RPMI7951 (cell line): Measurements from ENCODE around the gene RABL3. TPM values are rescaled to one million over a fixed set of nuclear protein-coding genes. Genes with fewer than 3 reads are reported as not detected.
"Not testable (repeated sequence)": the region's sequence is repeated elsewhere in the genome, so short reads cannot be mapped to it uniquely, and the experiment has no call there.

Source experiments
- DNase-seq: peaks from one replicate; pipeline ENCODE4 v3.0.0-alpha.2; 2012; ENCODE audit warnings: low read depth
- total RNA-seq: library from RNA; depleted of rRNA; stranded (reverse); fragments of >200 nt; shearing (Covaris generic); gene quantifications from 2 replicates; pipeline ENCODE4 v1.2.3, GENCODE V29; 2014

Gene RABL3
- total RNA-seq, 1 experiment from 2014 or later, result 32.0 TPM

DNA sequence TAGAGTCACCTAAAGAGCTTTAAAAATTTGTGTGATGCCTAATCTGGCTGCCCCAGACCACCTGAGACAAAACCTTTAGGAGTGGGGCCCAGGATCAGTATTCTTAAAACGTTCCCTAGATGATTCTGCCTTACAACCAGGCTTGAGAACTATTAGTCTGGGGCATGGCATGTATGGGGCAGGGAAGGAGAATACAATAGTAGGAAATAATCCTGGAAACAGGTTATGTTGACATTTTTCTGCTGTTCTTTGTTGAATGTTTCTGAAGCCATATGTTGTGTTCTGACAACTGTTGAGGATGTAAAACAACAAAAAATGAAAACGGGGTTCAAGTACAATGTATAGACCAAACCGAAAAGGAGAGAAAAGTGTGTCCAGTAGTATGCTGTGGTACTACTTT, 3.1 kb upstream of the RABL3 start:
- no peak for DNase-seq

DNA sequence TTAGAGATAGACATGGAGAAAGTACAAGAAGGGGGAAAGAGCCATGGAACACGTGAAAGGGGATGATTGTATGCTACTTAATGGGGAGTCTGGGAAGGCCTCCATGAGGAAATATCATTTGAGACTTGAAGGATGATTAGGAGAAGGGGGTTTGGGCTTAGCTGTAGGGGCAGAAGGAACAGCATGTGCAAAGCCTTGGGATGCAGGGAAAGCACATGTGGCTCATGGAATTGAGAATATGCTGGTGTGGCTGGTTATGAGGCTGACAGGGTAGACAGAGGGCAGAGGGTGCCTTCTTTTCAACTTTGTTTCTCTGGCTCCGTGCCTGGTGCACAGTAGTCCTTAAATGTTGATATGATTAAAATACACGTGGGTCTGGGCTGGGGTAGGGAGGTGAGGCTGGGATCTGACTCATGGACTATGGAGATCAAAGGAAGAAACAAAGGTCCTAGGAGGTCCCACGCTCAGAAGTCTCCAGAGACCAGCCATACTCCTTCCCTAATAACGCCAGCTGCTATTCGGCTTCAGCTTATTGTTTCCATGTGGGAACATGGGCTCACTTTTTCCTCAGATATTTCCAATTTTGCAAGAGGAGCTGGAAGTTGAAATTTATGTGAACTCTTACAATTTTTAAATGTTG, 1.4 kb upstream of the RABL3 start:
- DNase-seq, result peak; percentile 22

DNA sequence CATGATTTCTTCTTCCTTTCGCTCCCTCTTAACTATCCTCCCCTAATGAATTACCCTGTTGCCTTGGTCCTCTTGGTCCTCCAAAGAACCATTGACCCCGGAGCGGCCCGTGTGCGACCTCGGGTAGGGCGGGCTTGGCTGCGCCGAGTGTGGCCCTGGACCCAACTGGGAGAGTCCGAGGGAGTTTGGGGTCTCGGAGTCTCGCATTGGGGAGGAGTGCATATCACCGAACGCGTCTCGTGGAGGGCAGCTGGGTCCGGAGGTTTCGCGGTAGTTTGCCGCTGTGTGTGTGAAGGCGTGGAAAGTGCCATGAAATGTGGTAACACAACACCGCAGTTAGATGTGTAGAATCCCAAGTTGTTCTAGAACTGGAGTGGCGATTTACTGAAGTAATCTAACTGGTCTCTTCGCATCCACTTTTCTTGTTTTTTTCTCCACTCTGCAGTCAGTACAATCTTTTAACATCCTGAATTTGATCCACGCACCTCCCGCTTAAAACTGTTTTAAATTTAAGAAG, 591 bp upstream of the RABL3 start:
- peak; percentile 35 for DNase-seq

DNA sequence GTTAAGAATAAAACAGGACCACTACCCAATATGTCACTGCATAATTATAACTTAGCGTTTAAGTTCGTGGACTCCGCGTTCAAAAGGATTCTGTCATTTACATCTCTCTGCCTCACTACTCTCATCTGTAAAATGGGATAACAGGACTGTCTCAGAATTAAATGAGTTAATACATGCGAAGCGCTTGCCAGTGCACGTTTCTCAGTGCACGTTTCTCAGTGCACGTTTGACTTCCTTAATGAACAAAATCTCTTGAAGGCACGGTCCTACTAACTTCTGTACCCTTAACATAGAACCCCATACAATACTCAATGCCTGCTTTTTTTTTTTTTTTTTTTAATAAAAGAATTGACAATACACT, 499 bp downstream of the RABL3 start:
- DNase-seq, result peak; percentile 62

DNA sequence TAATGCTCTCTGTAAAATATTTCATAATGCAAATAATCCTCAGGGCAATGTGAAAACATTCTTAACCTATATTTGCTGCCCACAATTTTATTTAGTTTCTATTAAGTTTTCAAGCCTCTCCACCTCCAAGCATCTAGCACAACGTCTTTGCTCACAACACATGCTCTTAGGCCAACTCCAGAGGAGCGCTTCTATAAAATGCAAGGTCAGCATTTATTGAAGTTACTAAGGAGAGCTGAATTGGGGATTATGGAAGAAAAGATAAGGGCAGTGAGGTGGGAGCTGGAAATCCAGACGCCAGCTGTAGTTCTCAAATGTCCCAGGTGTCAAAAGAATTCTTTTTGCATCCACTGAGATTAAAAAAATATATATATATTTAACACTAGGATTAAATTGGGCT, 996 bp downstream of the RABL3 start:
- DNase-seq, result no peak

DNA sequence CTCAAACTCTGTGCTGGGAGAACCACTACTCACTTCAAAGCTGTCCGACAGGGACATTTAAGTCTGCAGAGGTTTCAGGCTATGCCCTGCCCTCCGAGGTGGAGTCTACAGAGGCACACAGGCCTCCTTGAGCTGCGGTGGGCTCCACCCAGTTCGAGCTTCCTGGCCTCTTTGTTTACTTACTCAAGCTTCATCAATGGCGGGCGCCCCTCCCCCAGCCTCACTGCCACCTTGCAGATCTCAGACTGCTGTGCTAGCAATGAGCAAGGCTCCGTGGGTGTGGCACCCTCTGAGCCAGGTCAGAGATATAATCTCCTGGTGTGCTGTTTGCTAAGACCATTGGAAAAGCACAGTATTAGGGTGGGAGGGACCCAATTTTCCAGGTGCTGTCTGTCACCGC, 4.3 kb downstream of the RABL3 start:
- not testable (repeated sequence) for DNase-seq

DNA sequence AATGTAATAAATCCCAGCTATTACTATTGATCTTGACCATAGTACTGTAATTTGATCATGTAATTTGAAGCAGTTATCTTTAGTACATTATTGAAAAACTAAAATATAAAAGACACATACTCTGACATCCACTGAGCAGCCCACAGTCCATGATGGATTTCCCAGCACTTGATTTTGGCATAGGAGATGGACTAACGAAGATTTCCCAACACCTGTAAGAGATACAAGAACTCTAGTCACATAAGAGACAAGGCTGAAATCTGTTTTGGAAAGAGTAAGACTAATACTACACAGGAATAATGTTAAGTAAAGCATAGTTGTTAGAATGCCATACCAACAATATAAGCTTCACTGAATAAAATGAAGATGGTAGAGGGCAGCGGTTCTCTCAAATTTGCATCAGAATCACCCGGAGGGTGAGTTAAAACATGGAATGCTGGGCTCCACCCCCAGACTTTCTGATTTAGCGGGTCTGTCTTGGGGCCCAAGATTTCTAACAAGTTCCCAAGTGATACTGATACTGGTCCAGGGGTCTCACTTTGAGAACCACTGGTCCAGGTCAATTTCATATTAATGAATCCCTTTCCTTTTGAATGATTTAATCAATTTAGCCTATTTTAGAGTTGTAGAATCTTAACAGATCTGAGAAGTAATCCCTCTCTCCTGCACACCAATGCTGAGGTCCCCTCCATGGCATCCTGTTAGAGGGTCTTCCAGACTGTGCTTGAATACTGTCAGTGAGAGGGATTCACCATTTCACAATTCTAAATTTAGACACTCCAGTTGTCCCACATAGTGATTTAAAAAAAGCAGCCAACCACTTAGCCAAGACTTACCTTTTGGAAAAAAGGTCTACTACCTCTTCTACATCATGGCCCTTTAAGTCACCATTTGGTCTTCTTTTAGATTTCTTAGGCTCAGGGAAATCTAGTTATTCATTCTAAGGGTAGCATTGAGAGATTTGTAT, 11.5 kb downstream of the RABL3 start:
- DNase-seq, result no peak

DNA sequence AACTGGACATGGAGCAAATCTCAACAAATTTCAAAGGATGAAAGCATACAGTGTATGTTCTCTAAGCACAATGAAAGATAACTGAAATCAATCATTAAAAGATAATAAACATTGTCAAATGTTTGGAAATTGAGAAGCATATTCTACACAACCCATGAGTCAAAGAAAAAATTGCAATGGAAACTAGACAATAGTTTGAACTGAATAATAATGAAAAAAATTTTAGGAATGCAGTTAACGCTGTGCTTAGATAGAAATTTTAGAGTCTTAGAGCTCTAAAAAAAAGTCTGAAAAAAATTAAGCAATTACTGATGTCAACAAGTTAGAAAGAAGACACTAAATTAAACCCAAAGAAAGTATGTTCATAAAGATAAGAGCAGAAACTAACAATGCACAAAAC, 15.5 kb downstream of the RABL3 start:
- DNase-seq, result no peak

DNA sequence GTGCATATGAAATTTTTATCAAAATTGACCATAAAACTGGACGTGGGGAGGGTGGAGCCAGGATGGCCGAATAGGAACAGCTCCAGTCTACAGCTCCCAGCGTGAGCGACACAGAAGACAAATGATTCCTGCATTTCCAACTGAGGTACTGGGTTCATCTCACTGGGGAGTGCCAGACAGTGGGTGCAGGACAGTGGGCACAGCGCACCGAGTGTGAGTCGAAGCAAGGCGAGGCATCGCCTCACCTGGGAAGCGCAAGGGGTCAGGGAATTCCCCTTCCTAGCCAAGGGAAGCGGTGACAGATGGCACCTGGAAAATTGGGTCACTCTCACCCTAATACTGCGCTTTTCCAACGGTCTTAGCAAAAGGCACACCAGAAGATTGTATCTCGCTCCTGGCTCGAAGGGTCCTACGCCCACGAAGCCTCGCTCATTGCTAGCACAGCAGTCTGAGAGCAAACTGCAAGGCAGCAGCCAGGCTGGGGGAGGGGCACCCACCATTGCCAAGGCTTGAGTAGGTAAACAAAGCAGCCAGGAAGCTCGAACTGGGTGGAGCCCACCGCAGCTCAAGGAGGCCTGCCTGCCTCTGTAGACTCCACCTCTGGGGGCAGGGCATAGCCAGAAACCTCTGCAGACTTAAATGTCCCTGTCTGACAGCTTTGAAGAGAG, 23.0 kb downstream of the RABL3 start:
- not testable (repeated sequence) for DNase-seq

DNA sequence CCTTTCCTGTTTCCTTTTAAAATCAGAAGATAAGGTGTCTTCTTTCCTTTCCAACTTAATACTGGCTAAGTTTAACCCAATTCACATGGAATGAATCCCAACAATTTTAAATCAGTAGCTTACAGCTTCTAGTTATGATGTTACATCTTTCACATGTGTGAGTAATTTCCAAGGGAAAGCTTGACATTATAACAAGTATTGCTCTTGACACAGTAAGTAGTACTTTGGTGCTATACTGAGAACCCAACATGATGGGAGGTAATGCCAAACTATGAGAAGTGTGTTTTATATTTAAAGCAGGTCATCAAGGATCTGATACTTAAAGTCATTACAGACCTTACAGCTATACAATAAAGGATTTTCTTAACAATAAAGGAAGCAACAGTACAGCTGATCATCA, 29.1 kb downstream of the RABL3 start:
- DNase-seq, result no peak

DNA sequence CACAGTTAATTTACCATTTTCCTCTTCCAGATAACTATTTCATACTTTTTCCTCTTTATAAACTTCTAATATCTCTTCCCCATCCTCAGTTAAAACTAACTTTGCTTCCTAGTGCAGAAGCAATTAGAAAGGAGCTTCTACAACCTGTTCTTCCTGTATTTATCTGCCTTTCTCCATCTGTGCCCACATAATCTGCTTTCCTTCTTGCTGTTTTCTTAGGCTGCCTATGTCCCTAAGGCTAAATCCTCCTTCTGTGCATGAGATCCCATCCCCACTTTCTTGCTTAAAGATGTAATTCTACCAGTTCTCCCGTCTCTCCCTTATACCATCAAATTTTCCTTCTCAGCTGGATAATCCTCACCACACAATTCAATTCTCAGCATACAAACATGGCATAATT, 31.9 kb downstream of the RABL3 start:
- no peak for DNase-seq

DNA sequence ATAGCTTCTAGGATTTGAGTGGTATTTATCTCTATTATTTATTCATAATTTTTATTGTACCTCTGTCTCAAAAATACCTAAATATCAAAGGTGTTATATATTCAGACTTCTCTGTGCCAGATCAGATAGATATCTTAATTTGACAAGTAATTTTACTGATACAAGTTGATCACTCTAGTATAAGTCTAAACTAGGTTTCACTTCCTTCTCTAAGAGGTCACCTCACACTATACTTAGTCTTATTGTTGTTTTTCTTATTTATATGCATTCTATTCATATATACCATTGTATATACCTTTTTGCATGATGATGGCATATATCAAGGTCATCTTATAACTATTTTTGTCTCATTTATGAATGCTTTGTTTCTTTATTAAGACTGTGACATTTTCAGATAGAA, 33.9 kb downstream of the RABL3 start:
- no peak for DNase-seq

DNA sequence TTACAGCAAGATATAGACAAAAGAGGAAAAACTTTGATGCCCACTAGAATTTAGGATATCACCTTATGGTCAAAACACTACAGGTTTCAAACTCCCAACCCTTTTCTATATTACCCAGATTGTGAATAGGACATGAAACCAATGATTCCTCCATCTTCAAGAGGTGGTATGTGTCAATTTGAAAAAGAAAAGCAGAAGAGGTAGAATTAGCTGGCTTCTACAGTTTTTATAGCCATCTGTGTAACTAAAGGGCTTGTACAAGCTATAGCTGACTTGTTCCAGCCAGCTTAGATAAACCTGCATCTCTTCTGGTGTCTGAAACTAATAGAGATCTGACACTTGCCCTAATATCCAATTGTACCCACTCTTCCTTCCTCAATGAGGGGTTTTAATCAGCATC, 35.4 kb downstream of the RABL3 start:
- no peak for DNase-seq

DNA sequence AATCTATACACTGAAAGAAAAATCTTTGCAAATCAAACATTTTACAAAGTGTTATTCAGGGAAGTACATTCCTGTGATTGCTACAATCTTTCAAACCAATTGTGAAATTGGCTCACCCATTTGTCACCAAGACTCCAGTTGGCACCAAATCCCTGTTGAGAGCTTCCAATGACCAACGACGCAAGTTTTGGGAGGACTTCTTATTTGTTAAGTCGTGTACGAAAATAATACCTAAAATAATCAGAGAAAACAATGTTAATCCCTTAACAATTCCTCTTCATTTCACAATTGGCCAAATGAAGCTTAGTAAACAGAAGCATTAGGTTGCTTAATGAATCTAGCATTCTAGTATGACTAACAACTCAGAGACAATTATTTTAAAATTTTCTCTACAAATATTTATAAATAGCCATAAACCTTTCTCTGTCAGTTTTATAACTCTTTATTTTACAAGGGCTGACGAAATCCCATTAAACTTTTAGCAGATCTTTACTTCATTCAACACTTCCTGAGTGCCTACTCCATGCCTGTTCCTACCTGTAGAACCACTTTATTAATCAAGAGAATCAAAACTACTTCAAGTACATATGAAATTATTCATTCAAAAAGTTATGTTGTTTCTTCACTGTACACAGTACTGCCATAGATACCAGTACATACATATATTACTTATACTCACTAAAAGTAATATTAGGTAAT, 36.3 kb downstream of the RABL3 start:
- no peak for DNase-seq

DNA sequence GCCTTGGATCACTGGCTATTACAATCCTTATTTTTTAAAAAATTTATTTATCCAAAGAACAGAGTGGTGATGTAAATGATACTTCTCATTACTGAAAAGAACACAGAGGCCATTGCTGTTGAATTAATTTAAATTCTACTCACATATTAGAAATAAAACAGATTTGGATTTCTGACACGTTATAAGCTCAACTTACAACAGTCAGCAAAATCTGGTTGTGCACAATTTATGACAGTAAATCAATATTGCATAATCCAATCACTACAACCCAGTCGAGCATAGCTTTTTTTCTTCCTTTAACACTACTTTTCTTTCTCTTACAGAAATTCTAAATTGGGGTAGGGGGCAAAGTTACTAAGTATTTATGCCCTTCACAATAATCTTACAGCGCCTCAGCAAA, 43.0 kb downstream of the RABL3 start:
- no peak for DNase-seq

DNA sequence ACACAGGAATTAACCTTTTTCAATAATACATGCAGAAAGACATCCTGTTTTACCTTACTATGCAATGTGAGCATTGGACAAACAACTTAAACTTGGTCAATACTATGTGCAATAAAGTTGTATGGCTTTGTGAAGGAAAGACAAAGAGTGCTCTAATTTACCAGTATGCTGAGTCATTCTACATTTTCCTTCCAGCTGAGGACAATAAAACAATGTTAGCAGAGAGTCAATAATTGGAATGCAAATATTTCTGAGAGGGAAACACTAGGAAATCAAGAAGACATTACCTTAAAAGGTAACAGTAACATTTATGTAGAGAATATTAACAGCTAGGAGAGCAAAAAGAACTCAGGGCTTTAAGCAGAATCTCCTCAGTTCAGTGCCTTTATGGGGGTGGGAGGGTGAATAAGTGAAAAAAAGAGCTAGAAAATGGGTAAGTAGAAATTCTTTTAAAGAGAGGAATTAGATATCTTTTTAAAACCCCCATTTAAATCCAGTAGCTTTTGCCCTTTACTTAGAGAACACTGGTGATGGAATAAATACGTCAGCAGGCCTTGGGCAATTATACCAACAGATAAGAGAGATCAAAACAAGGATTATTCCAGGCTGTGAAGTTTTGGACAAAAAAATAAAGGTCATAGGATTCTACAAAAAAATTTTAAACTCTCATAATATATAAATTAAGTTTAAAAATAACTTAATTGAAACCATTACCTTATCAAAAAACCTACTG, 48.7 kb downstream of the RABL3 start:
- DNase-seq, result peak; percentile 51

DNA sequence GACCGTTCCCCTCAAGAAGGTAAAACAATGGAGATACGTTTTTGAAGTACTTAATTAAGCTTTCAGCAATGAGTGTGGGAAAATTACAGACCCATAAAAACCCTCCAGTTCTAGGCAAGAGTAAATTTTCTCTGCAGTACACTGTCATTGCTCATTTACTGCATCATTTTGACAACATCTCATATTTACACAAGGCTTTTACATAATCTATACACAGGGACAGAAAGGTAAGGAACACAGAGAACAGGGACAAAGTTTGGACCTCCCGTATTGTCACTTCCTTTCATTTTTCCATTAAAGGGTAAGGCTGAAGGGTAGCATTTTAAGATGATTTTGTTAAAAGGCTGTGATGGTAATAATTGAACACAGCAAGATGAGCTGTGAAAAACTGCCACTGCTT, 52.9 kb downstream of the RABL3 start:
- DNase-seq, result no peak

DNA sequence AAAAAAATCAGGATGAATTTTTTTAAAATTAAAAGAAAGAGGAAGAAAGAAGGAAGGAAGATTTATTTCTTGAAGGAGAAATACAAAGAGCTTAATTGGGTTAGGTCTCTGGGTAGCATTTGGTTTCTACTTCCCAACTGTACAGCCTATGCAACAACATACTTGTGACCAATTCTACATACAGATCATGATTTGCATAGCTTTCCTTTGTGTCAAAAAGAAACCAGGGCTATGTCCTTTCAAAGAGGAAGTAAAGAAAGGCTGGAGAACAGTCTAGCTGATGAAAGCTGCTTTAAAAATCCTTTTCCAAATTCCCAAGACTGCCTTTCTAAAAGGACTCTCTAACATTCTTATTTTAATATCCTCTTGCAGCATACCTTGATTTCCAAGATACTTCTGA, 54.2 kb downstream of the RABL3 start:
- DNase-seq, result no peak

DNA sequence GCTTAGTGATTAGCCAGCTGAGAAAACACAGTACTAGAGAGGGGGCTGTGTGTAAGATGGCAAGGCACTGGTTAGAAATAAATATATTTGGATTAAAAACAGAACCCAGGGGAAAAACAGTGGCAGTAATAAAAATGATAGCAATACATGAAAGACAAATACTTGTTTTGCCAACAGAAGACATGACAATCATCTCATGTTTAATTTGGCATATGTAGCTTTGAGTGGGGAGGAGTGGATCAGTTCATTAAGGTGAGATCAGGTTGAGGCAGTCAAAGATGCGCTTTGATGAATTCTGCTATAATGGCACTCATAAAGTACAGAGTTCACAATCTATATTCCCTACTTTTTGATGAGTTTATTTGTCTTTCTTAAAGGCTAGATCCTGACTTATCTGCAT, 56.9 kb downstream of the RABL3 start:
- DNase-seq, result no peak

DNA sequence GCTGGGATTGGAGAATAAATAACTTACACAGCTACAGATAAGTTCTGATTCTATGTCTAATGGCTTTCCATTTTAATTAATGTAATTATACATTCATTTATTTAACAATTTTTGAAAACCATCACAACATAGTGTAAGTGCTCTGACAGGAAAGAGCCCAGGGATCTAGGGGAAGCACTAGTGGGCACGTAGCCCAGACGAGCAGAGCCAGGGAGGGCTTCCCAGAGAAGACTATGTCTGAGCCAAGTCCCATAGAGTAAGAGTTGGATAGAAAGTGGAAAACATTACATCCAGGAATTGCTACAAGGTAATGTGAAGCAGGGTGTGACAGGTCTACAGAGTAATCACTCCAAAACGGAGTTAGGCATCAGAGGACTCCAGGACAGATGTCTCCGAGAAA, 57.4 kb downstream of the RABL3 start:
- no peak for DNase-seq

DNA sequence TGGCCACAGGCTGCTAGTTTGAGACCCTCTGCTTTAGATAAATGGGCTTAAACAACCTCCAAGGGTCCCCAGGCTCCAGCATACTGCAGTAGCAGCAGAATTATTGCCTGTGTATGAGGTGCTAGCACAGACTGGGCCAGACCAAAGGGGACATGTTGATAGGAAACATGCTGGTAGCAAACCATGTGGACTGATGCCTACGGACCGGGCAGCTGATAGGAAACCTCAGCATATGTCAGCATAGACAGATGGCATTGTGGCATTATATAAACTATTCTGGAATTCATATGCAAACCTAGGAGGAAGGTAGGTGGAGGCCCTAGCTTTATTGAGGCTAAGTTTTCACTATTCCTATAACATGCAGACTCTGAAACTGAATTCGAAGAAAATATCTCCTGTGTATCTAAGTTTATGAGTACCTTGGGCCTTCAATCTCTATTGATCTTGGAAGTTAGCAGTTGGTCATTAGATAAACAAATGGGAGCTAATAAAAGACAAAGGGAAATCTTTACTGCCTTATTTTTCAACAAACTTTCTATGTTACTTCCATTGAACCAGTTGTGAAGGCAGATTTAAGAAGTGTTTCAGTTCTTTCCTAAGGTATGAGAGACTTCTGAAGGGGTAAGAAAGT, 58.5 kb downstream of the RABL3 start:
- no peak for DNase-seq
